SKM-1 treated with dmso at 0.1 percent for 144 hours (cell line): ENCODE results near the gene C4BPA.

Experiments
- DNase-seq: peaks from one replicate; lab custom pipeline; 2025; ENCODE audit not compliant: unreplicated experiment; lab: John Stamatoyannopoulos, UW

The C4BPA gene

GRCh38 chr1:207103892-207104373 lies at the start of gene C4BPA:
Gene C4BPA, plus strand, starts transcription at chr1:207104233. Its CDS starts 8,793 bp downstream, at chr1:207113026.
- peak; percentile 72 for DNase-seq

GRCh38 chr1:207054491-207054890 lies 49.5 kb upstream of the C4BPA start:
- peak; percentile 47 for DNase-seq

GRCh38 chr1:207055386-207056001 lies 48.5 kb upstream of the C4BPA start:
- no peak for DNase-seq

- DNase-seq, result no peak
Observed at GRCh38 chr1:207056673-207057072, 47.4 kb upstream of the C4BPA start.

- DNase-seq, result no peak
Observed at GRCh38 chr1:207058252-207058651, 45.8 kb upstream of the C4BPA start.

GRCh38 chr1:207058878-207059867 lies 44.9 kb upstream of the C4BPA start:
- DNase-seq, result peak; percentile 7

- DNase-seq, result no peak
Observed at GRCh38 chr1:207059881-207060280, 44.2 kb upstream of the C4BPA start.

- DNase-seq, result no peak
Observed at GRCh38 chr1:207060596-207060995, 43.4 kb upstream of the C4BPA start.

GRCh38 chr1:207062058-207062457 lies 42.0 kb upstream of the C4BPA start:
- no peak for DNase-seq

- DNase-seq, result no peak
Observed at GRCh38 chr1:207063014-207063413, 41.0 kb upstream of the C4BPA start.

- no peak for DNase-seq
Observed at GRCh38 chr1:207064561-207064960, 39.5 kb upstream of the C4BPA start.

- DNase-seq, result no peak
Observed at GRCh38 chr1:207067185-207067584, 36.8 kb upstream of the C4BPA start.

GRCh38 chr1:207067665-207068064 lies 36.4 kb upstream of the C4BPA start:
- no peak for DNase-seq

- peak; percentile 11 for DNase-seq
Observed at GRCh38 chr1:207069061-207069460, 35.0 kb upstream of the C4BPA start.

- DNase-seq, result peak; percentile 32
Observed at GRCh38 chr1:207069858-207070506, 34.1 kb upstream of the C4BPA start.

GRCh38 chr1:207070811-207071210 lies 33.2 kb upstream of the C4BPA start:
- peak; percentile 98 for DNase-seq

- DNase-seq, result no peak
Observed at GRCh38 chr1:207071426-207071825, 32.6 kb upstream of the C4BPA start.

GRCh38 chr1:207072233-207072632 lies 31.8 kb upstream of the C4BPA start:
- DNase-seq, result no peak

- DNase-seq, result no peak
Observed at GRCh38 chr1:207073906-207074820, 29.9 kb upstream of the C4BPA start.

- DNase-seq, result no peak
Observed at GRCh38 chr1:207076181-207076955, 27.7 kb upstream of the C4BPA start.
